Right ventricle myocardium superior (tissue), 1 donor: ENCODE measurements around the gene SERAC1. TPM values are rescaled to one million over a fixed set of nuclear protein-coding genes. Genes with fewer than 3 reads are reported as not detected.
"Not testable (repeated sequence)": the region's sequence is repeated elsewhere in the genome, so short reads cannot be mapped to it uniquely, and the experiment has no call there.

ENCODE experiments used
- ATAC-seq: fragments of 200-7000 bp; cut with Tn5 transposase; one replicate; pipeline ENCODE4 v1.9.1; 2020; ENCODE audit warnings: mild to moderate bottlenecking; ENCODE audit not compliant: poor library complexity
- DNase-seq: peaks from one replicate; pipeline ENCODE4 v3.0.0-alpha.2; 2020
- intact Hi-C: fragments of 100-400 bp; cut with DNase I; formaldehyde crosslinking; loops from one replicate; pipeline ENCODE4 v1.11.2; 2022
- total RNA-seq: library from RNA; stranded (reverse); fragmentation: NEBNext Ultra II Directional; extraction: Animal tissue kit (Norgen Biotek cat#: 25700); gene quantifications from one replicate; pipeline ENCODE4 v1.2.1, GENCODE V29; 2021
- donor health status: DM: no; HTN: yes; CAD: no; lungs with severe emphysema.

Gene SERAC1
- total RNA-seq, 1 donor from 2014 or later, result 4.5 TPM

DNA sequence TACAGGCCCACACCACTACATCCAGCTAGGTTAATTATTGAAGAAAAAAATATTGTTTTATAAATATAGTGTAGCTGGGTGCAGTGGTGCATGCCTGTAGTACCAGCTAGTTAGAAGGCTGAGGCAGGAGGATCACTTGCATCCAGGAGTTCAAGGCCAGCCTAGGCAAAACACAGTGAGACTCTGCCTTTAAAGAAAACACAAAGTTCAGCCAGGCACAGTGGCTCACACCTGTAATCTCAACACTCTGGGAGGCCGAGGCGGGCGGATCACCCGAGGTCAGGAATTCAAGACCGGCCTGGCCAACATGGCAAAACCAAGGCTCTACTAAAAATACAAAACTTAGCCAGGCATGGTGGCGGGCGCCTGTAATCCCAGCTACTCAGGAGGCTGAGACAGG, 16.0 kb downstream of the SERAC1 start:
- intact Hi-C loops, ATAC-seq, DNase-seq: not testable (repeated sequence)

DNA sequence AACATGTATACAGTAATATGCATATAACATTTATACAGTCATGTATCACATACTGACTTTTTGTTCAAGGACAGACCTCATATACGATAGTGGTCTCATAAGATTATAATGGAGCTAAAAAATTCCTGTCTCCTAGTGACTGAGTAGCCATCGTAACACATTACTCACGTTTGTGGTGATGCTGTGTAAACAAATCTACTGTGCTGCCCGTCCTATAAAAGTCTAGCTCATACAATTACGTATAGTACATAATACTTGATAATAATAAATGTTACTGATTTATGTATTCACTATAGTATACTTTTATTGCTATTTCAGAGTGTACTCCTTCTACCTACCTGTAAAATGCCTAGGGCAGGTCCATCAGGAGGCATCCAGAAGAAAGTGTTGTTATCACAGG, 17.4 kb downstream of the SERAC1 start:
- ATAC-seq, result no peak
- DNase-seq, result no peak
- intact Hi-C loops, result no loop called here

DNA sequence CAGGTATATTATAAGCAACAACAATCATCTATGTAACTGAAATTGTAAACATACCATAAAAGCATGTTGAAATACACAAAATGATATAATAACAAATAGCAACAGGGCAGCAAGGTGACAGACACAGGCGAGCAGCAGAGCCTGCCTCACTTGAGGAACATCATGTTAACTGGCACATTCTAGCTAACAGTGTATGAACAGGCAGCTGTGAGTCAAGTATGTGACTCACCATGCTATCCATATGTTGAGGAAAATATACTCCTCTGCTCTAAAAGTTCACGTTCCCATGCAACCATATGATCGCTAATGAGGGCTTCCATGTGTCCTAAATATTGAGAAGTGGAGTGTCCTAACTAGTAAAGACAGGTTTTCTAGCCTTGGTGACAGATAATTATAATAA, 18.4 kb downstream of the SERAC1 start:
- intact Hi-C loops, result no loop called here
- ATAC-seq (no peak), DNase-seq (no peak)

DNA sequence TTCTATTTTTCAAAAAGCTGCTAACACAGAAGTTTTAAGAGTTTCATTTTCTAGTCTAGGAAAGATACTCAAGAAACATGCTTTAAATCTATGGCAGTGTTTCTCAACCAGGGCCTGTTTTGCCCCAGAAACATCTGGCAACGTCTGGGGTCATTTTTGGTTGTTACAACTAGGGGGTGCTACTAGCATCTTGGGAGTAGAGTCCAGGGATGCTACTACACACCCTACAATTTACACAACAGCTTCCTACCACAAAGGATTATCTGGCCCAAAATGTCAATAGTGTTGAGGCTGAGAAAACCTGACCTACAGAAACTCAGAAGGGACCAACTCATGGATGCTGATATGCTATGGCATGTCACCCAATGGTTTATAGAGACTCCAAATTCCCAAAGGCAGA, 24.4 kb downstream of the SERAC1 start:
- intact Hi-C loops, result no loop called here
- ATAC-seq, result no peak
- no peak for DNase-seq

DNA sequence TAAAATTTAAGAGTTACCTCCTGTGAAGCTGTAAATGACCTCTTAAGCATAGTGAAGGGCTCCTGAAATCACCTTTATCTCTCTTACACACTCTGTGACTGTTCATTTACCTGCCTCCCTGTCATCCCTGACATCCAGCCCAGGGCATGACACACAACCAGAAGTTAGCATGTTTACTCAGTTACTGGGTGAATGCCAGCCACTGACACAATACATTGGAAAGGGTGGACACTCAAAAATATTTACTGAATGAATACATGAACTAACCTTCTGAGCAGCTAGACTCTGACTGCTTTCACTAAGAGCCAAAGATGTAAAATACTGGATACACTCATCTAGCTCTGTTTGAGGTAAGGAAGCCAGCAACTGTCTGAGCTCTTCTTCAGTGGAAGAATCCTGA, 25.3 kb downstream of the SERAC1 start:
- intact Hi-C loops, result no loop called here
- ATAC-seq (no peak), DNase-seq (no peak)

DNA sequence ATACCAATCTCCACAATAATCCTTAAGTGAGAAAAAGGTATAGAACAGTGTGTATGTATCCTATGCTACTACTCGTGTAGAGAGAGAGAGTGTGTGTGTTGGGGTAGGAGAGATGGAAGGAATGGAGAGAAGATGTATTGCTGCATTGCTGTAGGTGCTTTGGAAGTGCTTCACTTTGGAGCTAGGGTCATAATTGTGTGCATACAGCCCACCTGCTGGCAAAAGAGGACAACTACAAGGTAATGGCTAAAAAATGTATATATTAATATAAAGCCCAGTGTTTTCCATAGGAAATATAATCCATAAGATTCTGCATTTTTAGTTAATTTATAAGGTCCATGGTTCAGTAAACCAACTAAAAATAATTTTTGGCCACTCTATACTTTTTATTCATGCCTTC, 36.1 kb downstream of the SERAC1 start:
- intact Hi-C loops, result no loop called here
- ATAC-seq (no peak), DNase-seq (no peak)

DNA sequence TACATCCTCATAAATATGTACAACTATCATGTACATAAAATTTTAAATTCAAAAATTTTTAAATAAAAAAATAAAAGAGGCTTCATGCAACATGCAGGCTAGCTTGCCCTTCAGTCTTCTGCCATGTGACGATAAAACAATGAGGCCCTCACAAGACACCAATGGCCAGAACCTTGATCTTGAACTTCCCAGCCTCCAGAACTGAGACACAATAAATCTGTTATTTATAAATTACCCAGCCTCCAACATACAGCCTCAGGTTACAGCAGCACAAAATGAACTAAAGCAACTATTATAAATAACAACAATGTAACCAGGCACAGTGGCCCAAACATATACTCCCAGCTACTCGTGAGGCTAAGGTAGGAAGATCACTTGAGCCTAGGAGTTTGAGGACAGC, 42.8 kb downstream of the SERAC1 start:
- ATAC-seq, result no peak
- DNase-seq, result no peak
- intact Hi-C loops, result no loop called here

DNA sequence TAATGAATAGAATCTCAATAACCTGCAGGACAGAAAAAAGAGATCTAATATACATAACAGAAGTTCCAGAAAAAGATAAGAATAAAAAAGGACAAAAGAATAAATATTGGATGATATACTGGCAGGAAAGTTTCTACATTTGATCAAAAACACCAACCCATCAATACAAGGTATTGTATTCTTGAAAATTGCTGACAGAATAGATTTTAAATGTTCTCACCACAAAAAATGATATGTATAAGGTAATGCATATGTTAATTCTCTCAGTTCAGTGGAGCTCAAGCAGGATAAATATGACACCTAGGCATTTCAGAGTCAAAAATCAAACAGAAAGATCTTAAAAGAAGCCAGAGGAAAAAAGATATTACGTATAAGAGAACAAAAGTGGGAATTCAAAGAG, 43.8 kb downstream of the SERAC1 start:
- no peak for ATAC-seq
- intact Hi-C loops, result no loop called here
- DNase-seq, result no peak

DNA sequence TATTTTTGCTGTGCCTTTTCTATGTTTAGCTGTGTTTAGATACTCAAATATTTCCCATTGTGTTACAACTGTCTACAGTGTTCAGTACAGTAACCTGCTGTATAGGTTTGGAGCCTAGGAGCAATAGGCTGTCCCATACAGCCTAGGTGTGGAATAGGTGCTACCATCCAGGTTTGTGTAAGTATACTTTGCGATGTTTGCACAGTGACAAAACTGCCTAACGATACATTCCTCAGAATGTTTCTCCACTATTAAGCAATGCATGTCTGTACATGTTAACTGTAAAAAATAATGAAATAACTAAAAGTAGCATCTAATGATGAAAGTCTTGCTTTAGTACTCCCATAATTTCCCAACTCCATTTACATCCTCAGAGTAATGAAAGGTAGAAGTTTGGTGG, 46.0 kb downstream of the SERAC1 start:
- no peak for DNase-seq
- intact Hi-C loops, result no loop called here
- no peak for ATAC-seq

DNA sequence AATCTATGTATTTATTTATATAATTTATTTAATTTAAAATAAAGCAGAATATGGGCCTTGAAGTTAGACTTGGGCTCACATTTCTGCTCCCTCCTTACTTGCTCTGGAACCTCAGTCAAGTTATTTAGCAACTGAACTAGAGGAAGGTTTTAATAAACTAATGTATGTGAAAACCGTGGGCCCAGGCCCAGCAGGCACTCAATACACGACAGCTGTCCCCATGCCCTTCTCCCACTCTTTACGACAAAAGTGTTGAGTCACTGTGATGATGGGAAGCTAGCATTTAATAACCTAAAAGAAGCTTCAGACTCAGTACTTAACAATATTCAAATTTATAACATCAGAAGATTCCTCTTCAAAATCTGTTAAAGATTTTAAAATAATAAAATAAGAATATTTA, 46.7 kb downstream of the SERAC1 start:
- intact Hi-C loops, result no loop called here
- ATAC-seq (no peak), DNase-seq (no peak)

DNA sequence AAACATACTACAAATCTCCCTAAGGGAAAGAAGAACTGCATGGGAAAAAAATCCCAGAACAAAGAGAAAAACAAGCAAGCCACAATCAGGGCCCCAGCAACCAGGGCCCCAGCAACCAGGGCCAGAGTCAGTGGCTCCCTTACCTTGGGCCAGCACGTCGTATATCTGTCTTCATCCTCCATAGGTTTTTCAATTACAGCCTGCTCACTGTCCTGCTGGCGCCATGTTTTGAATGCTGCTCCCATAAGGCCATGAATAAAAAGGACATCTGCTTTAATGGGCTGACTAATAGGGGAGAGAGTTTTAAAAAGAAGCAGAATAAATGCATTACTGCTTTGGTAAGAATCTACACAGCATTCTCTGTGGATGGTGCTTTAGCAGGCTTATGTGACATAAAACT, 49.2 kb downstream of the SERAC1 start:
- intact Hi-C loops, result no loop called here
- ATAC-seq (no peak), DNase-seq (no peak)

DNA sequence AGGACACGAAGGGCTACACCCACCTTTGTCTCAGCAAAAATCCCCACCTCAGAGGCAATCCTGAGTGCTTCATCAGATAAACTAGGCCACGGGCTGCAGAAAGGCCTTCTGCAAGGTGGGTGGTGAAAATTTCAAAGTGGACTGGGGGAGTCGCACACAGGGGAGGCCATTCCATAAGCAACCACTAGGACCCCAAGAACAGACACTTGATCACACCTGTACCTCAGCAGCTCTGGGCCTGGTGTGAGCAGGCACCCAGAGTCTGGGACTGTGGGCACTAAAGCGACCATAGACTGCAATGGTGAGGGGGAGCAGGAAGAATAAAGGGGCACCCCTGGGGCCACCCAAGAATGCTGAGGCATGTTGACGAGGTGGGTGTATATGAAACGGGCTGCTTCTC, 52.6 kb downstream of the SERAC1 start:
- intact Hi-C loops, result no loop called here
- DNase-seq (no peak), ATAC-seq (no peak)

DNA sequence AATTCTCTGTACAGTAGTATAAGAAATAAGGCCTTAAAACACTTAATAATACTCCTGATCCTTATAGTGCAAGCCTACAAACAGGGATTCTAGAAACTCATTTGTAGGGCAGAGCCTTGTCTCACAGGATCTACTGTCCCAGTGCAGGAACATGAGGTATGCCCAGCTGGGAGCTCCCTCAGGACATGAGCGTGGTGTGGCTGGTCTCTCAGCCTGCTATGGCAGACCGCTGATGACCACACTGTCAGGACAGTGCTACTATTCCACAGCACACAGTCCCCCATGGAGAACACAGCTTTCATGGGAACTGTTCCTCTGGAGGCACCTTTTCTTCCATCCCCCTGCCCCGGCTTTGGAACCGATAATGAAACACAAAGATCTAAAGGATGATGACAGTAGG, 53.0 kb downstream of the SERAC1 start:
- intact Hi-C loops, result no loop called here
- no peak for DNase-seq
- ATAC-seq, result no peak

DNA sequence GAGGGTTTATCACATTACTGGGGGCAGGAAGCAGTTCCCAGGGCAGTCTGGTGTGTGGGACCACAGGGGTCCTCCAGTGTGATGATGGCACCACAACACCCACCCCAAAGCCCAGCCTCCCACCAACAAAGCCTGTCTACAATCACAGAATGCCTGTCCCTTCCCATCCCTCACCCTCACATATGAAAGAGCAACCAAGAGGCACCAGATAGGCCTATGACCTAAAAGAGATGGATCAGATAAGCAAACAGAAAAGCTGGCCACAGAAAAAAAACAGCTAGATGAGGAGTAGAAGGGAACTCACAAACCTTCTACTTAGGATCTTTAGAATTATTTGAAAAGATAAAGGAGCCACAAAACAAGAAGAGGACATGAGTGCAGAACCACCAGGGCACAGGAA, 54.3 kb downstream of the SERAC1 start:
- no peak for ATAC-seq
- intact Hi-C loops, result no loop called here
- DNase-seq, result no peak

DNA sequence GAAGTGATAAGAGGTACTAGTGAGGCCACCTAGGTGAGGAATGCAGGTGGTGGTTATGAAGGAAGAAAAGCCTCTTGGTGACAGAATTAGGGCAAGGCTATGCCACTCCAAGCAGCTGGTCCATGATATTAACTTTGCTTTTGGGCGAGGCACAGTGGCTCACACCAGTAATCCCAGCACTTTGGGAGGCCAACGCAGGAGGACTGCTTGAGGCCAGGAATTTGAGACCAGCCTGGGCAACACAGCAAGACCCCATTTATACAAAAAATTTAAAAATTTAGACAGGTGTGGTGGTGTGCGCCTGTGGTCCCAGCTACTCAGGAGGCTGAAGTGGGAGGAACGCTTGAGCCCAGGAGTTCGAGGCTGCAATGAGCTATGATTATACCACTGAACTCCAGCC, 56.1 kb downstream of the SERAC1 start:
- ATAC-seq, result no peak
- intact Hi-C loops, result no loop called here
- no peak for DNase-seq

DNA sequence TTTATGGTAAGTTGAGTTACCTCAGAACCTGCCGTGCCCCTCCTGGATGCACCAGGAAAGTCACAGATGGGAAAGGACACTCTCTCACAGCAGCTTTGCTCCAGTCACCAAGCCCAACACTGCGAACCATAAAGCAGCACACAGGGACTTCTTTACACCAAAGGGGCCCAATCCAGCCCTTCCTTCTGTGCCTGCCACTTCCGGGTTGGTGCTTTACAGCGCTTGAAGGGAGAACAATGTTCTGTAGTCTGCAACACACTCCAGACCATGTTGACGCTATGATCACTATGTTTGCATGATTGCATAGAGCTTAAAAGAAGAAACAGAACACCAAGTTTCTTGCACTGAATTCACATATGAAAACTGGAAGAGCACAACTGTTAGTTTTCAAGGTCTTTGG, 57.1 kb downstream of the SERAC1 start:
- intact Hi-C loops, result no loop called here
- no peak for ATAC-seq
- no peak for DNase-seq

DNA sequence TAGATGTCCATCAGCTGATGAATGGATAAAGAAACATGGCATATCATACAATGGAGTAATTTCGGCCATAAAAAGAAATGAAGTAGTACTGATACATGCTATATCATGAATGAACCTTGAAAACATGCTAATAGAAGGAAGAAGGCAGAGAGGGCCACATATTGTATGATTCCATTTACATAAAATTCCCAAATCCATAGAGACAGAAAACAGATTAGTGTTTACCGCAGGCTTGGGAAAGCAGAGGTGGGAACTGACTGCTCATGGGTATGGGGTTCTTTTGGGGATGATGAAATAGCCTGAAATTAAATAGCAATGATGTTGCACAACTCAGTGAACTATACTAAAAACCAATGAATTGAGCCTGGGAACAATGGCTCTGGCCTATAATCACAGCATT, 58.3 kb downstream of the SERAC1 start:
- ATAC-seq (no peak), DNase-seq (no peak)
- intact Hi-C loops, result no loop called here

DNA sequence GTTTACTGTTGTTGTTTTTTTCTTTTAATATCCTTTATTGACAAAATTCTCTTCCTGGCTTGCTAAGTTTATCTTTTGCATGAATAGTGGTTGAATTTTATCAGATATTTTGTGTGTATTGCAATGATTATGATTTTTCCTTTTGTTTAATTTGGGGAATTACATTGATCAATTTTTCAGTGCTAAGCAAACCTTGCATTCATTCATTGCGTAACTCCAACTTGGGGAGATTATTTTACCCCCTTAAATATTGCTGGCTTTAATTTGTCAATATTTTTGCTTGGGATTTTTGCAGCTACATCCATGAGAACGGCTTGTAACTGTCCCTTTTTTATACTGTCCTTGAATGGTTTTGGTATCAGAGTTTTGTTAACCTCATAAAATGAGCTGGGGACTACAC, 63.4 kb downstream of the SERAC1 start:
- no peak for ATAC-seq
- intact Hi-C loops, result no loop called here
- DNase-seq, result no peak

DNA sequence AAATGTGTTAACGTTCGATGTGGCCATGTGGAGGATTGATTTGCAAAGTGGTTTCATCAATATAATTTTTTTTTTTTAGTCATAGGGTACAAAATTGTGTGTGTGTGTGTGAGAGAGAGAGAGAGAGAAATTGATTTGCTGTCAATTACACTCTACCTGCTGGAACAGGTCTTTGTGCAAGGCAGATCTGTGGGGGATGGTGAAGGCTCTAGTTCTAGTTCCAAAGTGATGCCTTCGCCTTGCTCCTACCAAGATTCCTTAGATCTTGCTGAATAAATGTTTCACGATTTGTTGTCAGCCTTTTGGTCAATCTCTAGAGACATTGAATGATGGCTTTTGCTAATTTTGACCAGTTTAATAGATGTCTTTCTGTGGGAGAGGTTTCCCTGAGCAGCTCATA, 64.8 kb downstream of the SERAC1 start:
- DNase-seq (no peak), ATAC-seq (no peak)
- intact Hi-C loops, result no loop called here

DNA sequence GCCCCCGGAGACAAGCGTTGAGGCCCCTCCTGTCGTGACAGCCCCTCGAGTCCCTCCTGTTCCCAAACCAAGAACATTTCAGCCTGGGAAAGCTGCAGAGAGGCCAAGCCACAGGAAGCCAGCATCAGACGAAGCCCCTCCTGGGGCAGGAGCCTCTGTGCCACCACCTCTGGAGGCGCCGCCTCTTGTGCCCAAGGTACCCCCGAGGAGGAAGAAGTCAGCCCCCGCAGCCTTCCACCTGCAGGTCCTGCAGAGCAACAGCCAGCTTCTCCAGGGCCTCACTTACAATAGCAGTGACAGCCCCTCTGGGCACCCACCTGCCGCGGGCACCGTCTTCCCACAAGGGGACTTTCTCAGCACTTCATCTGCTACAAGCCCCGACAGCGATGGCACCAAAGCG, 72.4 kb downstream of the SERAC1 start:
- DNase-seq (no peak), ATAC-seq (no peak)
- intact Hi-C loops, result no loop called here

DNA sequence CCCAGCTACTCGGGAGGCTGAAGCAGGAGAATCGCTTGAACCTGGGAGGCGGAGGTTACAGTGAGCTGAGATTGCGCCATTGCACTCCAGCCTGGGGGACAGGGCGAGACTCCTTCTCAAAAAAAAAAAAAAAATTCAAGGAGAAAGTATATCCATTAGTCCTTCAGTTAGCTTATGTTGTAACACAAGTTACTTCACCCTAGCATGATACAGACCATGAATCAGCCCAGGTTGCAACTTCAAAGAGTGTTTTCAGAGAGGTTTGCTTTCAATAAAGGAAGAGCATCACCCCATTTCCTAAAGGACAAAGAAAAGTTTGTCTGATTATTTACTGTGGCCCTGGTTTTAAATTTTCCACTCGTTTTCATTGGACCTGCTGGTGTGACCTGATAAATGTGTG, 73.0 kb downstream of the SERAC1 start:
- ATAC-seq, result no peak
- intact Hi-C loops, result no loop called here
- DNase-seq, result no peak

DNA sequence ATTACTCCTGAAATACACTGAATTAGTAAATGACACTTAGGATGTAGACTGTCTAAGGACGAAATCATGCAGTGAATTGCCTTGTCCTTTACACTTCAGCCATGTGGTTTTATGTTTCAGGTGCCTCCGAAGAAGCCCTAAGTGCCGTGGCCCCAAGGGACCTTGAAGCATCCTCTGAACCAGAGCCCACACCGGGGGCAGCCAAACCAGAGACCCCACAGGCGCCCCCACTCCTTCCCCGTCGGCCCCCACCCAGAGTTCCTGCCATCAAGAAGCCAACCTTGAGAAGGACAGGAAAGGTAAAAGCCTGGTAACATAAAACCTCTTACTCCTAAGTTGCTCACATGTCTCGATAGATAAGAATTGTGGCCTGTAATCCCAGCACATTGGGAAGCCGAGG, 75.3 kb downstream of the SERAC1 start:
- intact Hi-C loops, result no loop called here
- DNase-seq (peak; percentile 8), ATAC-seq (no peak)
